ENCODE data around the gene CDK14. TPM values are rescaled to one million over a fixed set of nuclear protein-coding genes. Genes with fewer than 3 reads are reported as not detected.

Gene CDK14
- total and polyA plus RNA-seq, 10 of the 15 experiments (the other 5 are each of a cell fraction or from before 2014, with no cell fraction given) = 6.5 to 61.3 (median 24.2) TPM

- Histone ChIP-seq H2AFZ (ENCODE audit: control insufficient read depth, low read depth, low read length) (no peak overlapping the region), H3K4me2 (ENCODE audit: control insufficient read depth, insufficient read depth) (no peak overlapping the region), H4K20me1 (ENCODE audit: control insufficient read depth, insufficient read depth) (no peaks in the 10 kb centered on the region), H3K9ac (ENCODE audit: control insufficient read depth, insufficient read depth, low read length) (no peak overlapping the region), H3K36me3 (ENCODE audit: control insufficient read depth in 2 of 2, insufficient read depth in 2 of 2, low read length in 1 of 2) (no peaks in the 10 kb centered on the region), H3K9me3 (replicated peaks; ENCODE audit: control insufficient read depth, insufficient read depth, low read length) (peaks cover 2% of the 10 kb centered on the region; the same call in 2 of the 3 replicates), H3K79me2 (ENCODE audit: control insufficient read depth, insufficient read depth, low read length) (no peaks in the 10 kb centered on the region), H3K27ac (ENCODE audit: control insufficient read depth, insufficient read depth) (no peak overlapping the region), H3K27me3 (replicated peaks in 1 of 2; ENCODE audit: control insufficient read depth in 2 of 2, insufficient read depth in 2 of 2, low read length in 1 of 2) (no peaks in the 10 kb centered on the region), H3K4me3 (no peak overlapping the region), H3K4me1 (ENCODE audit: control insufficient read depth, insufficient read depth, low read length) (no peaks in the 10 kb centered on the region)
- in situ Hi-C loops (cut with MboI) (no loop called here), intact Hi-C loops (cut with micrococcal nuclease; ENCODE audit: unreplicated experiment) (no loop called here)
- FAIRE-seq (no peak), ATAC-seq (no peak), DNase-seq (ENCODE audit: low read depth, low spot score) (no peak)
- BruUV-seq (replicated peaks) = no TSS peak
- ChIA-PET RAD21 (ENCODE audit: unreplicated experiment) (no interaction called here), SMC1A (ENCODE audit: uncharacterized antibody, unreplicated experiment) (no interaction called here), CTCF (no interaction called here), POLR2A (no interaction called here)
- 38% methylated on average over 8 of the region's 8 CpGs for WGBS (ENCODE audit: insufficient coverage, insufficient replicate concordance, low lambda C conversion rate, missing lambda C conversion rate)
- TF ChIP-seq BCL11A (IDR thresholded peaks at IDR 0.05; ENCODE audit: low read depth, low read length) (no peak), CEBPZ (IDR thresholded peaks at IDR 0.05; ENCODE audit: low read depth, low read length) (no peak), ZNF24 (IDR thresholded peaks at IDR 0.05) (no peak), CBFB (IDR thresholded peaks at IDR 0.05; ENCODE audit: low read depth) (no peak), ATF3 (IDR thresholded peaks at IDR 0.05; ENCODE audit: borderline replicate concordance, extremely low read depth, low read depth, low read length) (no peak), ZBTB40 (IDR thresholded peaks at IDR 0.05; ENCODE audit: borderline replicate concordance) (no peak), ZNF207 (IDR thresholded peaks at IDR 0.05; ENCODE audit: borderline replicate concordance) (no peak), IRF3 (IDR thresholded peaks at IDR 0.05) (no peak), KDM1A (IDR thresholded peaks at IDR 0.05; ENCODE audit: borderline replicate concordance) (no peak), MYB (IDR thresholded peaks at IDR 0.05; ENCODE audit: borderline replicate concordance, low read depth, low read length) (no peak), IKZF1 (conservative IDR thresholded peaks at IDR 0.05) (no peak), BHLHE40 (IDR thresholded peaks at IDR 0.05; ENCODE audit: borderline replicate concordance in 1 of 2, low read depth in 2 of 2, low read length in 1 of 2) (no peak), CHD1 (IDR thresholded peaks at IDR 0.05; ENCODE audit: low read depth, low read length) (no peak), MXI1 (IDR thresholded peaks at IDR 0.05; ENCODE audit: low read depth, low read length) (no peak), ATF2 (IDR thresholded peaks at IDR 0.05; ENCODE audit: low read length) (no peak)
Observed at GRCh38 chr7:90838799-90839198, 242.7 kb downstream of the CDK14 start.

All from GM12878 (cell line).